ACC112 (cell line): Measurements from ENCODE around the gene LAMA4.

ENCODE experiments used
- H2AFZ ChIP-seq: fragments of 200-600 bp; sonication (generic); one replicate; pipeline ENCODE4 v1.6.0; 2017; ENCODE audit warnings: antibody characterized with exemption, low read length; ENCODE audit not compliant: unreplicated experiment
- H3K27ac ChIP-seq: fragments of 200-600 bp; sonication (generic); 2 replicates; pipeline ENCODE4 v1.5.1; 2014; ENCODE audit warnings: low read depth, mild to moderate bottlenecking, antibody characterized with exemption, low read length, moderate library complexity
- H3K27me3 ChIP-seq: fragments of 200-600 bp; sonication (generic); 2 replicates; pipeline ENCODE4 v1.6.1; 2014; ENCODE audit warnings: mild to moderate bottlenecking, antibody characterized with exemption, low read length, moderate library complexity, mixed read lengths; ENCODE audit not compliant: insufficient read depth
- H3K36me3 ChIP-seq: fragments of 200-600 bp; sonication (generic); 2 replicates; pipeline ENCODE4 v1.6.1; 2016; ENCODE audit warnings: mild to moderate bottlenecking, antibody characterized with exemption, low read length, moderate library complexity, mixed read lengths; ENCODE audit not compliant: insufficient read depth
- H3K4me1 ChIP-seq: fragments of 200-600 bp; sonication (generic); one replicate; pipeline ENCODE4 v1.6.1; 2016; ENCODE audit warnings: low read length, mixed read lengths; ENCODE audit not compliant: insufficient read depth, unreplicated experiment, control insufficient read depth
- H3K4me3 ChIP-seq: fragments of 200-600 bp; sonication (generic); 2 replicates; pipeline ENCODE4 v1.5.1; 2014; ENCODE audit warnings: mild to moderate bottlenecking, low read depth, low read length
- H3K79me2 ChIP-seq: fragments of 200-600 bp; sonication (generic); one replicate; pipeline ENCODE4 v1.6.0; 2016; ENCODE audit warnings: low read length; ENCODE audit not compliant: control insufficient read depth, unreplicated experiment, insufficient read depth

Gene LAMA4

DNA sequence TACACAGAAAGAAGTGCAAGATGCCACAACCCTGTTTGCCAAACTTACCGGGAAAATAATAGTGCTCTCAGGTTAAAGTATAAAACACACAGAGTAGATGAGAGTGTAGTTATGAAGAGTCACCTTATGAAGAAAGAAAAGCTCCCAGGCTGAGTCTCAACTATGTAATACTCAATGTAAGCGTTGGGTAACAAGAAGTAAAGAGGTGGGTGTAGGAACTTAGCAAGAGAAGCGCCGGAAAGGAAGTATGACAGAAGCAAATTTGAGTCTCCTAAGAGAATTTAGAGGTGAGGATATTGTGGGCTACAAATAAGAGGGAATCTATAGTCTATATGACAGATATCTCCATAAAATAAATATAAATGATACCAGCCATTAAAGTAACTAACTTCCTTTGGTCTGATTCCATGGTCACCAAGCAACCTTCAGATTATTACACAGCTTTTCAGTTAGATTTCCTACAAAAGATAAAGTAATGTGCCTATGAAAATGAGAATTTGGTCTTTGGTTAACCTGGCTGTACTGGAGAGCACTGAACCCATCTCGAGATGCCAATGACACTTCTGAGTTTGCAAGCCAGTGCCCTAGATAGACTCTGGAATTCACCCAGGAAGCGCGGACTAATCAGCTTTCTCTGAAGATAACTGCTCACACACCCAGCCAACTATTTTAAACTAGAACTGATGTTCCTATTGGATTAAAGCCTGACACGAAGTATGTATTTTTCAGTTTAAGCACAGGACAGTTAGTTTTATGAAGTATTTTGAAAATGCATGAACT, 168.9 kb downstream of the LAMA4 start:
- Histone ChIP-seq H3K36me3 (no peaks in the 10 kb centered on the region), H3K27ac (no peak overlapping the region), H2AFZ (peak overlapping the region; percentile 32), H3K4me3 (peak overlapping the region; percentile 94; the same call in 1 of the 2 replicates), H3K4me1 (peaks cover 5% of the 10 kb centered on the region), H3K79me2 (peaks cover 3% of the 10 kb centered on the region), H3K27me3 (no peaks in the 10 kb centered on the region)

DNA sequence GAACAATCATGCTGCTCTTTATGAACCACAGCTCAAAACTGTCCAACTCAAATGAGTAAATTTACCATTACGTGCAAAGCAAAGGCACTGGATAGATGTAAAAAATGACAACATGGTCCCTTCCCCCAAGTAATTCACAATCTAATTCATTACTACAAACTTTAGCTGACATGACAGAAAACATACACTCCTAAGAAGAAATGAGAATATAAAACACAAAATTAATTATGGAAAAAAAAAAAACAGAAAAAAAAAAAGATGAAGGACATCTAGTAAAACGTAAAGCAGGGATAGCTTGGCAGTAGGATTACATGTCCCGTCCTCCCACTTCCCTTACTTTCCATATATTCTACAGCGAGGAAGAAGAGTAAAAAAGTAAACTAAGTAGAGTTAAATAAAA, 172.8 kb downstream of the LAMA4 start:
- H3K4me3 ChIP-seq, result no peak overlapping the region
- H3K79me2 ChIP-seq, result peaks cover 3% of the 10 kb centered on the region
- no peaks in the 10 kb centered on the region for H3K27me3 ChIP-seq
- H3K36me3 ChIP-seq, result peaks cover 4% of the 10 kb centered on the region; the same call in 1 of the 2 replicates
- H2AFZ ChIP-seq, result no peak overlapping the region
- H3K27ac ChIP-seq, result no peak overlapping the region
- H3K4me1 ChIP-seq, result peaks cover 5% of the 10 kb centered on the region

DNA sequence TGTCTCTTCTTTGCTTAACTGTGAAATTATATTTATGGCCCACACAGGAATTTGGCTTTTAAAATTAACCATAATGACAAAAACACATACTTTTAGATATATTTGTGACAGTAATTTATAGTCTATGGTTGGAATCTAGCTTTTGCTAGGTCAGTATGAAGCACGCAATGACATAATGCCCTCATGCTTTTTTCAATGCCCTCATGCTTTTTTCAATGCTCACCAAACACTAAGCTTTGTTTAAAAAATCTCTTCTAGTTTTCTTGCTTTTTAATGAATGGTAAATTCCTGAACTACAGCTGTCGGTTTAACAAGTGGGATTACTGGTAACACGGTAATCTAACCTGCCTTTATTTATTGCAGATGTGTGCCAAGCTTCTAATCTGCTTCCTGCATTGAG, 187.8 kb downstream of the LAMA4 start:
- Histone ChIP-seq H3K4me3 (no peak overlapping the region), H3K27ac (no peak overlapping the region), H3K36me3 (peaks cover 6% of the 10 kb centered on the region; the same call in 1 of the 2 replicates), H3K79me2 (no peaks in the 10 kb centered on the region), H2AFZ (no peak overlapping the region), H3K27me3 (no peaks in the 10 kb centered on the region), H3K4me1 (peaks cover 3% of the 10 kb centered on the region)

DNA sequence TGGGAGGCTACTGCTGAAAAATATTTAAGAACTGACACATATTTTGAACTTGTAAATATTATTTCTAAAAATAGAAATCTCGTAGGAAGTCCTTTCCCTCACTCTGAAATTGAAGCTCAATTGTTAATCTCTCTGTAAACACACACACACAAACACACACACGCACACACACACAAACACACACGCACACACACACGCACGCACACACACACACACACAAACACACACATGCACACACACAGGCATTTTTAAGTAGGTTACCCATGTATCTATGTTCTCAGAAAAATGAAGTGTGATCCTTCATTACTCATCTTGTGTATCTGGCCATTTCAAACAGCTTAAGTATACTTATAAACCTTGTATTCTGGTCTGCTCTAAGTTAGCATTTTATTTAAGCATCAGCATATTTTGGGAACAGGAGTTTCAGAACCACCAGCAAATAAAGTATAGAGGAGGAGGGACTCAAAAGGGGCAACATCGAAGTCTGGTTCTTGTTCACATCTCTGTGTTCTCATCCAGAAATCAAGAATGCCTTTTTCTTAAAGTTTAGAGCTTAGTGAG, 188.9 kb downstream of the LAMA4 start:
- H3K79me2 ChIP-seq, result no peaks in the 10 kb centered on the region
- no peaks in the 10 kb centered on the region; the same call in 1 of the 2 replicates for H3K36me3 ChIP-seq
- H3K4me3 ChIP-seq, result no peak overlapping the region
- H3K27ac ChIP-seq, result no peak overlapping the region
- no peaks in the 10 kb centered on the region for H3K27me3 ChIP-seq
- H3K4me1 ChIP-seq, result peaks cover 6% of the 10 kb centered on the region
- H2AFZ ChIP-seq, result no peak overlapping the region

DNA sequence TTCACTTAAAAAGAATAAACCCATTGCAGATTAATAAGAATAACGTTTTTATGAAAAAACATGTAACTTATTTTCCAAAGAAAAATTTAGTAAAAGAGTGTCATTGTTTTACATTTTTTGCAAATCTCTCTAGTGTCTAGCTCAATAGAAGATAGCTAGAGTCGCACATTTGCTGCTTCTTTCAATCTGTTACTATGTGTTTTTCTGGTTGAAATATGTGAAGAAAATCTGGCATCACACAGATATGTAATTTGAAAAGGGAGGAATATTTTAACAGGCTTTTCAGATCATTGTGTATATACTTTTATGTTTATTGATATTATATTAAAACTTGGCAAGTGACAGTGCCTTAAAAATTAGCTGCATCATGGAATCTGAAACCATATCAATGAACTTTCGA, 191.4 kb downstream of the LAMA4 start:
- Histone ChIP-seq H3K36me3 (no peaks in the 10 kb centered on the region), H3K79me2 (no peaks in the 10 kb centered on the region)

DNA sequence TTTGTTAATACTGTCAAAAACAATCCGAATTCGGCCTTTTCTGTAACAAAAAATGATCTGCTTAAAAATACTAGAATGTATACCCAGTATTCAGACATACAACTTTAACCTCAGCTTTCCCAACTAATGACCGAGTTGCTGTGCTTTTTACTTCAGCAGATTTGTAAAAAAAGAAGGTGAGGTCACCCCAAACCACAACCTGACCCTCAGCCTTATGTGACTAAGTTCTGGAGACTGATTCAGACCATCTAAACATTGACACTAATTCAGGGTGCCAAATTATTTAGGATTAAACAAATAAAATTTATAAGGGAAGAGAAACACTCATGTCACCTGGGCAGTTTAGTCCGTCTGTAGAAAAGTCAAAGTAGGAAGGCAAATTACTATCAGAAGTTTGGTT, 192.8 kb downstream of the LAMA4 start:
- Histone ChIP-seq H3K27me3 (no peaks in the 10 kb centered on the region), H3K36me3 (no peaks in the 10 kb centered on the region), H3K79me2 (no peaks in the 10 kb centered on the region), H3K27ac (no peak overlapping the region), H3K4me3 (no peak overlapping the region), H2AFZ (no peak overlapping the region), H3K4me1 (peaks cover 6% of the 10 kb centered on the region)

More for the DNA sequence above, 191.4 kb downstream of the LAMA4 start:
- no peak overlapping the region for H3K4me3 ChIP-seq
- H2AFZ ChIP-seq, result no peak overlapping the region
- no peaks in the 10 kb centered on the region for H3K27me3 ChIP-seq
- H3K27ac ChIP-seq, result no peak overlapping the region
- H3K4me1 ChIP-seq, result peaks cover 6% of the 10 kb centered on the region
